Keratinocyte (primary cell): ENCODE results near the gene CTIF. TPM values are rescaled to one million over a fixed set of nuclear protein-coding genes. Genes with fewer than 3 reads are reported as not detected.

Experiments used
- DNase-seq: peaks from one replicate; pipeline ENCODE4 v3.0.0-alpha.2; 2011; ENCODE audit warnings: low read depth, missing footprints, low spot score
- FAIRE-seq: peaks from 2 replicates; lab custom pipeline; 2011; peaks lifted over from hg19 to GRCh38; lab: Jason Lieb, UNC
- H2AFZ ChIP-seq: 2 replicates; pipeline ENCODE4 v1.6.0; 2012; ENCODE audit warnings: low read length, control low read depth, inconsistent platforms; ENCODE audit not compliant: control insufficient read depth
- H3K27ac ChIP-seq: 2 replicates; pipeline ENCODE4 v1.5.1; 2011; ENCODE audit warnings: low read length; ENCODE audit not compliant: control insufficient read depth, insufficient read depth
- H3K27me3 ChIP-seq: 3 replicates; pipeline ENCODE4 v1.6.0; 2011; ENCODE audit warnings: low read length; ENCODE audit not compliant: control insufficient read depth, insufficient read depth; ENCODE audit errors: extremely low read depth
- H3K36me3 ChIP-seq, 2 experiments: 2 replicates in 1 of 2; 3 replicates in 1 of 2; pipeline ENCODE4 v1.5.1; 2011; ENCODE audit warnings: low read length in 2 of 2, mild to moderate bottlenecking in 1 of 2; ENCODE audit not compliant: control insufficient read depth in 2 of 2, insufficient read depth in 2 of 2; ENCODE audit errors: extremely low read depth in 1 of 2
- H3K4me1 ChIP-seq: 3 replicates; pipeline ENCODE4 v1.5.1; 2011; ENCODE audit warnings: low read length; ENCODE audit not compliant: control insufficient read depth, insufficient read depth; ENCODE audit errors: extremely low read depth
- H3K4me2 ChIP-seq: 3 replicates; pipeline ENCODE4 v1.6.0; 2011; ENCODE audit warnings: low read depth, low read length; ENCODE audit not compliant: control insufficient read depth, insufficient read depth; ENCODE audit errors: extremely low read depth
- H3K4me3 ChIP-seq, 3 experiments: fragments of 200-600 bp in 1 of 3; sonication (generic) in 1 of 3; 2 replicates in 2 of 3; 3 replicates in 1 of 3; pipeline ENCODE4 v1.5.1; 2011 to 2016; ENCODE audit warnings: low read length in 3 of 3, mild to moderate bottlenecking in 3 of 3, control low read depth in 2 of 3, inconsistent platforms in 1 of 3, low read depth in 1 of 3, mixed read lengths in 1 of 3, mixed run types in 1 of 3, moderate library complexity in 1 of 3; ENCODE audit not compliant: control insufficient read depth in 2 of 3, insufficient read depth in 2 of 3; ENCODE audit errors: extremely low read depth in 1 of 3
- H3K79me2 ChIP-seq: 2 replicates; pipeline ENCODE4 v1.6.0; 2012; ENCODE audit warnings: low read length; ENCODE audit not compliant: control insufficient read depth, insufficient read depth
- H3K9ac ChIP-seq: 3 replicates; pipeline ENCODE4 v1.6.0; 2011; ENCODE audit warnings: low read length; ENCODE audit not compliant: control insufficient read depth, insufficient read depth; ENCODE audit errors: extremely low read depth
- H3K9me1 ChIP-seq: 3 replicates; pipeline ENCODE4 v1.6.0; 2011; ENCODE audit warnings: low read length; ENCODE audit not compliant: control insufficient read depth, insufficient read depth; ENCODE audit errors: extremely low read depth
- H3K9me3 ChIP-seq: 2 replicates; pipeline ENCODE4 v1.5.1; 2012; ENCODE audit warnings: low read depth, low read length; ENCODE audit not compliant: control insufficient read depth
- H4K20me1 ChIP-seq: 3 replicates; pipeline ENCODE4 v1.6.0; 2011; ENCODE audit warnings: low read length; ENCODE audit not compliant: control insufficient read depth, insufficient read depth; ENCODE audit errors: extremely low read depth
- EZH2 ChIP-seq: IDR thresholded peaks from one replicate; pipeline ENCODE4 v1.6.1; 2012; ENCODE audit warnings: inconsistent platforms, mild to moderate bottlenecking, low read length, moderate library complexity
- dilution Hi-C: fragments of 300-500 bp; cut with MboI; formaldehyde crosslinking; loops from one replicate; pipeline ENCODE4 v1.7.0; 2020; ENCODE audit warnings: low sequenced_read_pairs; ENCODE audit not compliant: extremely low pct_ligation_motif_present
- polyA plus RNA-seq, 5 experiments: library from polyadenylated mRNA; depleted of rRNA in 3 of 5; stranded (reverse) in 3 of 5; stranded (forward) in 1 of 5; unstranded in 1 of 5; fragments of >200 nt; gene quantifications; 1 replicate in 1 of 5; 2 replicates in 3 of 5; 3 replicates in 1 of 5; pipeline versions ENCODE4 v1.2.1 to v1.2.3, GENCODE V29; 2011 to 2012; ENCODE audit warnings: missing spikeins in 2 of 5, low read depth in 1 of 5, low replicate concordance in 1 of 5
- TF ChIP-seq, protein P1 (sequence below), 3 experiments: IDR thresholded peaks in 1 of 3; conservative IDR thresholded peaks in 1 of 3; optimal IDR thresholded peaks in 1 of 3; 2 replicates in 2 of 3; 3 replicates in 1 of 3; pipeline versions ENCODE3 to v1.5.1; 2011; ENCODE audit warnings: low read length in 3 of 3, mild to moderate bottlenecking in 3 of 3, moderate library complexity in 2 of 3, control low read depth in 1 of 3, inconsistent platforms in 1 of 3; ENCODE audit not compliant: insufficient read depth in 2 of 3; ENCODE audit errors: extremely low read depth in 1 of 3

The CTIF gene
- polyA plus RNA-seq, 1 donor (not counting 4 experiments of a cell fraction or from before 2014, with no cell fraction given), result 15.0 TPM

GRCh38 chr18:48723837-48724236 is 185.0 kb downstream of the CTIF start:
- H4K20me1 ChIP-seq, result no peaks in the 10 kb centered on the region
- FAIRE-seq (no peak), DNase-seq (no peak)
- no peaks in the 10 kb centered on the region for H3K9me1 ChIP-seq
- peaks cover 9 to 10% of the 10 kb centered on the region in 2 experiments for H3K36me3 ChIP-seq
- H3K9me3 ChIP-seq, result peaks cover 5% of the 10 kb centered on the region
- no peak overlapping the region for H3K4me3 ChIP-seq
- no peak overlapping the region for H3K4me2 ChIP-seq
- H3K9ac ChIP-seq, result no peak overlapping the region
- H2AFZ ChIP-seq, result no peak overlapping the region
- H3K27ac ChIP-seq, result no peak overlapping the region
- no peaks in the 10 kb centered on the region for H3K27me3 ChIP-seq
- dilution Hi-C loops, result no loop called here
- peaks cover 35% of the 10 kb centered on the region for H3K4me1 ChIP-seq
- H3K79me2 ChIP-seq, result no peaks in the 10 kb centered on the region
- TF ChIP-seq, protein P1, sequence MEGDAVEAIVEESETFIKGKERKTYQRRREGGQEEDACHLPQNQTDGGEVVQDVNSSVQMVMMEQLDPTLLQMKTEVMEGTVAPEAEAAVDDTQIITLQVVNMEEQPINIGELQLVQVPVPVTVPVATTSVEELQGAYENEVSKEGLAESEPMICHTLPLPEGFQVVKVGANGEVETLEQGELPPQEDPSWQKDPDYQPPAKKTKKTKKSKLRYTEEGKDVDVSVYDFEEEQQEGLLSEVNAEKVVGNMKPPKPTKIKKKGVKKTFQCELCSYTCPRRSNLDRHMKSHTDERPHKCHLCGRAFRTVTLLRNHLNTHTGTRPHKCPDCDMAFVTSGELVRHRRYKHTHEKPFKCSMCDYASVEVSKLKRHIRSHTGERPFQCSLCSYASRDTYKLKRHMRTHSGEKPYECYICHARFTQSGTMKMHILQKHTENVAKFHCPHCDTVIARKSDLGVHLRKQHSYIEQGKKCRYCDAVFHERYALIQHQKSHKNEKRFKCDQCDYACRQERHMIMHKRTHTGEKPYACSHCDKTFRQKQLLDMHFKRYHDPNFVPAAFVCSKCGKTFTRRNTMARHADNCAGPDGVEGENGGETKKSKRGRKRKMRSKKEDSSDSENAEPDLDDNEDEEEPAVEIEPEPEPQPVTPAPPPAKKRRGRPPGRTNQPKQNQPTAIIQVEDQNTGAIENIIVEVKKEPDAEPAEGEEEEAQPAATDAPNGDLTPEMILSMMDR (optimal IDR thresholded peaks at IDR 0.05 in 1 of 3, IDR thresholded peaks at IDR 0.05 in 1 of 3, conservative IDR thresholded peaks at IDR 0.05 in 1 of 3; ENCODE audit: extremely low read depth in 1 of 3, insufficient read depth in 2 of 3, low read length in 3 of 3), result no peak
- no peak for TF ChIP-seq EZH2

DNA sequence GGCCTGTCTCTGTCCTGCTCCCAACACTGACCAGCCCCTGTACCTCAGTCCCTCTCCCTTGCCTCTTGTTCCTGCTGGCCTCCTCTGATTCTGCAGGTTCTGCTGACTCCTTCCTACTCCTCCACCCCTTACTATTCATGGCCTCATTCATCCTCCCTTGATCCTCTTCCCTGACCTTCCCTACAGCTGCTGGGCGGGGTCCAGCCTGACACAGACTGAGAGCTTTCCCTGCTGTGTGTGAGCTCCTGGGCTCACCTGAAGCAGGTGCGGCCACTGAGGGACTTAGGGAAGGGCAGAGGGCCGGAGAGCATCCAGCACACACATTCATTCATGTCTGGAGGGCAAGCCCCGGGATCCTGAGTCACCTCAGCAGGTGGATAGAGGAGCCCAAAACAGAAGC is 185.6 kb downstream of the CTIF start:
- Histone ChIP-seq H3K9ac (no peak overlapping the region), H3K36me3 (peaks cover 9 to 10% of the 10 kb centered on the region in 2 experiments), H3K4me3 (no peak overlapping the region), H3K4me2 (no peak overlapping the region), H3K9me3 (peaks cover 5% of the 10 kb centered on the region), H3K27ac (no peak overlapping the region), H3K4me1 (peaks cover 37% of the 10 kb centered on the region), H3K27me3 (no peaks in the 10 kb centered on the region), H3K79me2 (no peaks in the 10 kb centered on the region), H3K9me1 (no peaks in the 10 kb centered on the region), H2AFZ (no peak overlapping the region), H4K20me1 (no peaks in the 10 kb centered on the region)
- FAIRE-seq (no peak), DNase-seq (peak; percentile 21)
- dilution Hi-C loops, result no loop called here
- TF ChIP-seq, protein P1 (optimal IDR thresholded peaks at IDR 0.05 in 1 of 3, IDR thresholded peaks at IDR 0.05 in 1 of 3, conservative IDR thresholded peaks at IDR 0.05 in 1 of 3; ENCODE audit: extremely low read depth in 1 of 3, insufficient read depth in 2 of 3, low read length in 3 of 3), result no peak
- no peak for TF ChIP-seq EZH2
